ENCODE results near the gene CCDC82. TPM values are rescaled to one million over a fixed set of nuclear protein-coding genes. Genes with fewer than 3 reads are reported as not detected.
A peak's percentile ranks its signal among the peaks of the same experiment; 100 is the strongest.

The CCDC82 gene
- total RNA-seq, 1 donor from 2014 or later = 27.1 TPM

DNA sequence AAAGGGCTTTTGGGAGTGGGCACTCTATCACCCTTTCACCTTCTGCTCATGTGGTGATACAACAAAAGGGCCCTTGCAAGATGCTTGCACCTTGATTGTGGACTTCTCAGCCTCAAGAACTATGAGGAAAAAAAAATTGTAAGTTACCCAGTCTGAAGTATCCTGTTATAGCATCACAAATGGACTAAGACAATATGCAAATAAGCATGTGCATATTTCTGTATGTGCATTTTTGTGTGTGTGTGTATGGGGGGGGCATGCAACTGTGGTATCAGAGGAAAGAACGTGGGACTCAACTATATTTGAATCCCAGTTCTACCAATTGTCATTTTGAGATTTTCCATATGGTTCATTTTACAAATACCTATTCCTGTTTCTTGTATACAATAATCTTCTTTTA is 11.0 kb upstream of the CCDC82 start:
- Histone ChIP-seq H3K36me3 (no peaks in the 10 kb centered on the region), H3K9me3 (no peaks in the 10 kb centered on the region), H3K27ac (no peak overlapping the region), H3K4me3 (no peak overlapping the region), H3K27me3 (ENCODE audit: low read depth) (no peaks in the 10 kb centered on the region), H3K4me1 (no peaks in the 10 kb centered on the region)
- TF ChIP-seq, protein P1, sequence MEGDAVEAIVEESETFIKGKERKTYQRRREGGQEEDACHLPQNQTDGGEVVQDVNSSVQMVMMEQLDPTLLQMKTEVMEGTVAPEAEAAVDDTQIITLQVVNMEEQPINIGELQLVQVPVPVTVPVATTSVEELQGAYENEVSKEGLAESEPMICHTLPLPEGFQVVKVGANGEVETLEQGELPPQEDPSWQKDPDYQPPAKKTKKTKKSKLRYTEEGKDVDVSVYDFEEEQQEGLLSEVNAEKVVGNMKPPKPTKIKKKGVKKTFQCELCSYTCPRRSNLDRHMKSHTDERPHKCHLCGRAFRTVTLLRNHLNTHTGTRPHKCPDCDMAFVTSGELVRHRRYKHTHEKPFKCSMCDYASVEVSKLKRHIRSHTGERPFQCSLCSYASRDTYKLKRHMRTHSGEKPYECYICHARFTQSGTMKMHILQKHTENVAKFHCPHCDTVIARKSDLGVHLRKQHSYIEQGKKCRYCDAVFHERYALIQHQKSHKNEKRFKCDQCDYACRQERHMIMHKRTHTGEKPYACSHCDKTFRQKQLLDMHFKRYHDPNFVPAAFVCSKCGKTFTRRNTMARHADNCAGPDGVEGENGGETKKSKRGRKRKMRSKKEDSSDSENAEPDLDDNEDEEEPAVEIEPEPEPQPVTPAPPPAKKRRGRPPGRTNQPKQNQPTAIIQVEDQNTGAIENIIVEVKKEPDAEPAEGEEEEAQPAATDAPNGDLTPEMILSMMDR (IDR thresholded peaks at IDR 0.05) = no peak
- DNase-seq (no peak), ATAC-seq (no peak)
- intact Hi-C loops (cut with DNase I) = no loop called here

DNA sequence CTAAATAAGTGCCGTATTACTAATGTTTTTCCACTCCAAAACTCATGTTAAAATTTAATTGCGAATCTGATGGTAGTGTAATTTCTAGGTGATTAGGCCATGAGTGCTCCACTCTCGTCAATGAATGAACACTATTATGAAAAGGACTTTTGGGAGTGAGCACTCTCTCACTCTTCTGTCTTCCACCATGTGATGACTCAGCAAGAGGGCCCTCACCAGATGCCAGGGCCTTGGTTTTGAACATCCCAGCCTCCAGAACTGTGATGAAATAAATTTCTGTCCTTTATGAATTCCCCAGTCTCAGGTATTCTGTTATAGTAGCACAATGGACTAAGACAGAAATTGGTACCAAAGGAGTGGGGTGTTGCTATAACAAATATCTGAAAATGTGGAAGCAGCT is 8.2 kb upstream of the CCDC82 start:
- intact Hi-C loops (cut with DNase I) = no loop called here
- Histone ChIP-seq H3K27me3 (ENCODE audit: low read depth) (no peaks in the 10 kb centered on the region), H3K36me3 (no peaks in the 10 kb centered on the region), H3K4me1 (no peaks in the 10 kb centered on the region), H3K9me3 (no peaks in the 10 kb centered on the region), H3K27ac (no peak overlapping the region), H3K4me3 (no peak overlapping the region)
- ATAC-seq = no peak
- no peak for DNase-seq
- TF ChIP-seq, protein P1 (IDR thresholded peaks at IDR 0.05) = no peak

DNA sequence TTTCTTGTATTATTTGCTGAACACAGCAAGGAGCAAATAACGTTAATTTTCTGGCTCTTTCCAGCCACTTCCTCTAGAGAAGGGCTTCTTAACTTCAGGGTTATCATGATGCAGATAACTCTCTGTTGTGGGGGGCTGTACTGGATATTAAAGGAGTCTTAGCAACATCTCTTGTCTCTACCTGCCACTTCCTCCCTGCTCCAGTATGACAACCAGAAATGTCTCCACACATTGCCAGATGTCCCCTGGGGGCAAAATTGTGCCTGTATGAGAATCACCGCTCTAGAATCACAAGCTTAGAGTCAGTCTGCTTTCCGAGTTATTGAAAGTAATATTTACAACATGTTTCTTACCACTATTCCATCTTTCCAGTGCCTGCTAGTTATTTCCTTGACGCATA is 6.9 kb upstream of the CCDC82 start:
- Histone ChIP-seq H3K4me3 (no peak overlapping the region), H3K27ac (no peak overlapping the region), H3K4me1 (no peaks in the 10 kb centered on the region), H3K27me3 (ENCODE audit: low read depth) (no peaks in the 10 kb centered on the region), H3K9me3 (no peaks in the 10 kb centered on the region), H3K36me3 (no peaks in the 10 kb centered on the region)
- DNase-seq = no peak
- intact Hi-C loops (cut with DNase I) = no loop called here
- ATAC-seq = no peak
- TF ChIP-seq, protein P1 (IDR thresholded peaks at IDR 0.05) = no peak

DNA sequence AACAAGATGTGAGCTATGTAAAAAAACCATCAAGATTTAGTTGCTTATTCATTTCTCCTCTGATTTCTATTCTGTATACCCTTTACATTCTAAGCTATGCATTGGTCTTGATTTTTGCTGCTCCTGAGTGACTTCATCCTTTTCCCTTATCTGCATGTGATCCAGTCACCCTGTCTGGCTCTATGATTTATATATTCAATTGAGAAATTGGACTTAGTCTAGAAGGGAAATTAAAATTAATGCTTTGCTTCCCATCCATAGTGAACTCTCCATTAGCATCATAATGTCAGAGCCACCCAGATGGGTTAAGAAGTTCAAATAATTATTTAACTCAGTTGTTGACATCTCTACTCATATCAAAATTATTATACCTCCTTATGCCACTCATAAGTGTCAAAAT is 5.1 kb upstream of the CCDC82 start:
- Histone ChIP-seq H3K27ac (no peak overlapping the region), H3K4me3 (no peak overlapping the region), H3K27me3 (ENCODE audit: low read depth) (no peaks in the 10 kb centered on the region), H3K9me3 (no peaks in the 10 kb centered on the region), H3K36me3 (no peaks in the 10 kb centered on the region), H3K4me1 (peaks cover 7% of the 10 kb centered on the region)
- no peak for DNase-seq
- ATAC-seq = no peak
- TF ChIP-seq, protein P1 (IDR thresholded peaks at IDR 0.05) = no peak
- intact Hi-C loops (cut with DNase I) = no loop called here

DNA sequence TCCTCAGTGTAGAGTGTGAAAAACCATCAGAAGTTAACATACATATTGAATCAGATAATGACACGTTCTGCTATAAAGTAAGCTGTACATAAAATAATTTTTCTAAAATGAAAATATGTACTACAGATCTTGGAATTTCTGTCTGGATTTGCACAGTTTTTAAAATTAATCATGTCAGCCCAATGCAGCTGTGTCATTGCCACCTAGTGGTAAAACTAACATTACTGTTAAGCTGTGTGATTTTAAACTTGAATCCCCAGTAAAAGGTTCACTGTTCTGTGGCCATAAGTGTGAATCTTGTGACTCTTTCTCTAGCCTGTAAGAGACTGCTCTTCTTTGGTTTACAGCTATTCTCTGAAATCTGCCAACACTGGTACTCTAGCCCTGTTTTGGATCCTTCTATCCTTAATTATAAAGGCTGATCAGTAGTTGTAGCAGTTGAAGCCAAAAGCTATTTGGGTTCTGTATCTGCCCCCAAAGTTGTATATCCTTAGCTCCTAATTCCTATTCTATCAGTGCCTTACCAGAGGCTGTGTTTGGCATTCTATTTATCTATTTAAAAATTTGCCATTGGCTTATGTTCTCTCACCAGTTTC is 4.1 kb upstream of the CCDC82 start:
- DNase-seq (no peak), ATAC-seq (no peak)
- H3K4me3 ChIP-seq = no peak overlapping the region
- H3K36me3 ChIP-seq = no peaks in the 10 kb centered on the region
- intact Hi-C loops (cut with DNase I) = no loop called here
- no peaks in the 10 kb centered on the region for H3K27me3 ChIP-seq (ENCODE audit: low read depth)
- no peaks in the 10 kb centered on the region for H3K9me3 ChIP-seq
- TF ChIP-seq, protein P1 (IDR thresholded peaks at IDR 0.05) = peak; percentile 69
- H3K27ac ChIP-seq = no peak overlapping the region
- peaks cover 9% of the 10 kb centered on the region for H3K4me1 ChIP-seq

All from lower lobe of right lung (tissue), 2 donors.